Inflammatory macrophage treated with lipopolysaccharide for 4 hours (primary cell): ENCODE data around the gene FLT1.

Experiments
- DNase-seq: peaks from one replicate; pipeline ENCODE4 v3.0.0-alpha.2; 2020

The FLT1 gene

DNA sequence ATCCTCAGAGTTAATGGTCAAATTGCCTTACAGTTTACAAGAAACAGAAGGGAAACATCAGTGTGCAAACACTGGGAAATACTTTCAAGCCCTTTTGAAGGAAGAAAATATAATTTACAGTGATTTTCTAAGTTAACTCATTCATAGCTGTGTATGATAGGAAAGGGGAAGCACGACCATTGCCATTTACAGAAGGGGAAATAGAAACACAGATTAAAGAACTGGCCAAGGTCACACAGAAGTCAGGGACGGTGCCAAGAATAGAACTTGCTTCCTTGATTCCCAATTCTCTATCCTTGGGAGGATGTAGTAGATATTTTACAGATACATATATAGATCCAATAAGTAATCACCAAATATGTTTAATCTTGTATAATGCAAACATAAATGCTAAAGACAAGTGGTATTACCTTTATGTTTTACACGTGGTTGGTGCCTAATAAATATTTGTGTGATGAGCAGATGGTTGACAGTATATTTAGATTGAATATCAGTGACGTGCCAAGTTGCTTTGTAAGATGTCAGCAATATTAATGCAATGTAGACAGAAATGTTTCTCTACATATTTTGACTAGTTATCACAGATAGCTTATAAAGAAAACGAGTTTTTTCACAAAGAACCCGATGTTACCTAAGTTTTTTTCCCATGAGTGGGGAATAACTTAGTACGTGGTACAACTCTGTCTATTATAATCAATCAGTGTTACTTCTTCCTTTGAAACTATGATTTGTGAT is 73.1 kb downstream of the FLT1 start:
- DNase-seq = peak; percentile 71

GRCh38 chr13:28420704-28421103 is 74.2 kb downstream of the FLT1 start:
- no peak for DNase-seq

GRCh38 chr13:28415994-28416421 is 78.9 kb downstream of the FLT1 start:
- peak; percentile 69 for DNase-seq

DNA sequence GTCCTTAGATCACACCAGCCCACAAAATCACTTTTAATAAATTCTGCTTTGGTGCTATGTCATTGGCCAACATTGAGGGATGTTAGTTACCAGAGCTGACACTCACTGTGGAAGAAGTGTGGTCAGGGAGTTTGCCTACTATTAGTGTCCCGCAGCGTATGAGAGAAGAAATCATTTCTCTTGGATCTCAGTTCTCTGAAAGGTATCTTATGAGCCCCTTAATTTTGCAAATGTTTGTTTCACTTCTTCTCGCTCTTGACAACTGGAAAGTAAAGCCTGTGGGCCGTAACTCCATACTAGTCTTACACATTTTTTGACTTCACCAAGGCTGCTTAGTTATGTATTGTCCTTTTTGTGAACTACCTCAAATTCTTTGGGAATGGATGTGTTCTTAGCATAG is 80.9 kb downstream of the FLT1 start:
- no peak for DNase-seq

- DNase-seq = no peak
Observed at GRCh38 chr13:28412981-28413380, 81.9 kb downstream of the FLT1 start.

- DNase-seq = peak; percentile 43
Observed at GRCh38 chr13:28411831-28412353, 83.0 kb downstream of the FLT1 start.

DNA sequence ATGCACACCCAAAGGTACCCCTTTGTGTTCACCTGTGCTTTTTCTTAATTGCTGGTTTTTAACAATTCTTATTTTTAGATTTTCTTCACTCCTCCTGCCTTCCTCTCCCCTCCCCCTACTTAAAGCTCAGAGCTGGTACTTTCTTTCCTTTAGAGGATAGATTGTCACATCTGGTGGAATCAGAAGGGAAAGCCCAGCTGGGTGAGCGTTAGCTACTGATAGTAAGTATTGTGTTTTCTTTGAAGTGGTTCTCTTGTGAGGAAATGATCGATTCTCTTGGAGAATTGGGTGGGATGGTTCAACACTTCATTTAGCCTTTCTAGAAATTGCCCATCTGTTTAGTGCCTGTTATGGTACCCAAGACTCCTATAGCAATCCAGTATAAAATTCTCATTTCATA is 84.8 kb downstream of the FLT1 start:
- DNase-seq = no peak

- no peak for DNase-seq
Observed at GRCh38 chr13:28409648-28410047, 85.3 kb downstream of the FLT1 start.

GRCh38 chr13:28408863-28409262 is 86.1 kb downstream of the FLT1 start:
- no peak for DNase-seq

GRCh38 chr13:28408235-28408848 is 86.6 kb downstream of the FLT1 start:
- peak; percentile 55 for DNase-seq

- no peak for DNase-seq
Observed at GRCh38 chr13:28406733-28407266, 88.1 kb downstream of the FLT1 start.

GRCh38 chr13:28402057-28402381 is 92.9 kb downstream of the FLT1 start:
- no peak for DNase-seq

DNA sequence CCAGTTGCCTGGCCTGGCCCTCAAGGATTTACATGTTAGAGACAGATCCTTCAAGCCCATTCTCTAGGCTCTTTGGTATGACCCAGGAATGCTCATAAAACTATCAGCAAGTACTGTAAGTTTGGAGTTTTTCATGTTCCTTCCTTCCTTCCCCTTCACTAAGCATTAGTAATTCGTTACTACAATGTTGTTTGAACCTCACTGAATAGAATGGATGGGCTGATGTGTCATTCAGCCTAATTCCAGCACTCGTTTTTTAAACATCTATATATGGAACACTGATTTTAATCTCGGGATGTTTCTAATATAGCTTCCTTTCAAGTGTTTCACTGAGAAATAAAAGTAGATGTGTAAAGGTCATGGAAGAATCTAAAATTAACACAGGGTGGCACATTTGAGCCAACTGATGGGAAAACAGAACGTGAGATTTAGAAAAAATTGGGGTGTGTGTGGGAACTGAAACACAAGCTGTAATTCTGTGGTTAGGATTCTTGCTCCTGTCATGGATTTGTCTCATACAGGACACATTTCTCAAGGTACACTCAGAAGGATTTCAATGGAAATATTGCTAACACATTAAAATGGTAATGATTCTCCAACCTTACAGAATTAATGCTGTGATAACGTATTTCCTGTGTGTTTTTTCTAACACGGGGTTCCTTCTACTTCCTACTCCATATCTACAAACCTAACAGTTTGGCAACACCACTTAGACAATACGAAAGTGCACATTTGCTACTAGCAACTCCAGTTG is 93.4 kb downstream of the FLT1 start:
- DNase-seq = peak; percentile 96

DNA sequence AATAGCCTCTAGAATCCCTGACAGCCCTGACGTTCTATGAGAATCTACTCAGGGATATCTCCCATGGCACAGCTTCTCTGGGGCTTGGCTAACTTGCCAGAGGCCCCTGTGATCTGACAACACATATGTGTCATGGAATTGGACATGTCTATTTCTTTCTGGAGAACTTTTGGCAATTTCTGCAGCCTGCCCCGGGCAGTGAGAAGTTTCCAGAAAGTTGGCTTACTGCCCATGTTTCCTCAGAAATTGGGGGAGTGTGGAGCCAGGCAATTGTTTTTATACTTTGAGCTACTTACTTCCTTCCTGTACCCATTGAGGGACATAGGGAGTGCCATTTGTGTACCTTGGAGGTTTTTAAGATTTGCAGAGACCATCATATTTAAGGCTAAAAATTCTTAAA is 98.9 kb downstream of the FLT1 start:
- no peak for DNase-seq

DNA sequence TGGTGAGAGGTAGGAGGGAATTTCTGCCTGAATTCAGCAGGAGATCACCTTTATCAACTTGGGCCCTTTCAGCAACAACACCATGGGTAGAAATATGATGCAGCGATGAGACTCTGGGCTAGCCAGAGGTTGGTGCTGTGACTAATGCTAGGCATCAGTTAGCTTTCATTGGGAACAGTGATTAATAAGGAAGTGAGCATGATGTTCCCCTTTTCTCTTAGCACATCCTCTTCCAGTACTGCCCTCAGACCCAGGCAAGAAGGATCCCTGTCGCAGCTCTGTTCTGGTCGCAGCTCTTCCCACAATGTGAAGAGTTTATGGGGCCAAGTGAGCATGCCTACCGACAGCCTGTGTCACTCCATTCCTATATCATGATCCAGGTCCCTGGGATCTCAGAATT is 100.5 kb downstream of the FLT1 start:
- peak; percentile 89 for DNase-seq

- DNase-seq = peak; percentile 32
Observed at GRCh38 chr13:28392896-28393505, 101.9 kb downstream of the FLT1 start.

DNA sequence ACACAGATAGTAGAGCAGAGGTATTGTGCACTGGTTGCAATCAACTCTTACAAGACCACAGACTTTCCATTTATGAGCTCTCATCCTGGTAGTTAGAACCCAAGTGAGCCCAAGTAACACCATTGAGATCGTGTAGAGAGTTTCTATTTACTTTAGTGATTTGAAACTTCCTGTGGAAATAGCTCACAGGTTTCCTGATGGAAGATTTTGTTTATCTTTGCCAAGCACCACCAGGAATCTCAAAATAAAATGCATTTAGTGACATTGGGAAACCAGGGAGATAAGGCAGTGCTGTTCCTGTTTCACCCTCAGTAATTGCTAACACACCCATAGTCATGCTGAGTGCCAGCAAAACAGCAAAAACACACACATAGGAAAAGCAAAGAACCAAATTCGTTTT is 102.5 kb downstream of the FLT1 start:
- peak; percentile 16 for DNase-seq

DNA sequence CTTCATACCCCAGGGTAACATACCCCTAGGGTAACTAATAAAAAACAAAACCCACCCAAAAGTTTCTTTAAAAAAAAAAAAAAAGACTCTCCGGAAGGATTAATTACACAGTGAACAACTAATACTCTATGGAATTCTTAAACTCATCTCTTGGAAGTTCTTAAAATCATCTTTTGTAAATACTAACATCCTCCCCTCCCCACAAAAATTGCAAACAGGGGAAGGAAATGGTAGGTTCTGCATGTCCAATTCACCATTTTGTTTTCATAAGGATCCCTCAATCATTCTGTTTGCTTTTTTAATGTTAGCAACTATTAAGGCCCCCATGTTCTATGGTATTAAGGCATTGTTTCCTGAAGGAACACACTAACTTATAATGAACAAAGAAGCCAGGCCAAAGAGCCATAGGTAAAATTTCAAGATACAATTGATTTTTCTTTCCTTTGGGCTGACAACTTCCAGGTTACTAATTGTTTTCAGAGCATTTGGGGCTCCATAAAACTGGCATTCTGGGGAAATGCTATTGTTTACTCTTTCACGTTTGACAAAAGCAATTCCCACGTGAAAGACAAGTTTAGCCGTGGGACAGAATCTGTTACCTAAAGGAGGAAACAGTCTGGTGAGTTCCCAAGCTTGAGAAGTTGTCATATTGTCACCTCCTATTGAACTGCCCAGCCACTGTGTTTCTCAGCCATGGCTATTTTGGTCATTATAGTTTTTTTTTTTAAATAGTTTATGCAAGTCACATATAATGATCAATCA is 107.0 kb downstream of the FLT1 start:
- no peak for DNase-seq

DNA sequence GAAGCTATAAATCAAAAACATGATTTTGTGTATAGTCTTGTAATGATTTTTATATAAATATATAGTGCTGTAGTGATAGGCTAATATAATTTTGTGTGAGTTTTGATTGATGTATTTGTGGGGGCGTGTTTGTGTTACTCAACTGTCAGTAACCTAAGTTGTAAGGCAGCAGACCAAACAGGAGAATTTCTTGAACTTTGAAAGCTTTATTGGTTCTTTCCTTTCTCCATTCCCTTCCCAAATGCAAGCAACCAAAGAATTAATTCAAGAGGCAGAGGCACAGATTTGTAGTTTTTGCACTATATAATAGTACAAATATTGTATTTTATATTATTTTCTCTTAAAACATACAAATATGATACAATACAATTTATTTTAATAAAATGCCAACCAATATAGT is 109.6 kb downstream of the FLT1 start:
- no peak for DNase-seq

- DNase-seq = peak; percentile 33
Observed at GRCh38 chr13:28384789-28385188, 110.1 kb downstream of the FLT1 start.

DNA sequence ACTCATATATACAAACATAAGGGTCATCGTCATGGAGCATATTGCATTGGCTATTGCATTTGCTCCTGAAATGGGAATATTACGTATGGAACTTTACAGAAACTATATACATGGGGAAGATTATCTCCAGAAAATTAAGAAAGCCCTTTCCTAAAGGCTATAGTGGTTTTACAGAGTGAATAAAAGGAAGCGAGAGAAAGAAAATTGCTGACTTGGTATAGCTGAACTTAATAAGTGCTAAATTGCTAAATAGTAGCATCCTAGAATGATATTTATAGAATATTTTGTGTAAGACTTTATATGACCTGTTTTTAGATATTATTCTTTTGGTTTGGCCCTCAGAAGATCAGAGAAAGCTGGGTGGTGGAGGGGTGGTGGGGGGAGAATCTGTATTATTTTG is 114.6 kb downstream of the FLT1 start:
- DNase-seq = peak; percentile 15

DNA sequence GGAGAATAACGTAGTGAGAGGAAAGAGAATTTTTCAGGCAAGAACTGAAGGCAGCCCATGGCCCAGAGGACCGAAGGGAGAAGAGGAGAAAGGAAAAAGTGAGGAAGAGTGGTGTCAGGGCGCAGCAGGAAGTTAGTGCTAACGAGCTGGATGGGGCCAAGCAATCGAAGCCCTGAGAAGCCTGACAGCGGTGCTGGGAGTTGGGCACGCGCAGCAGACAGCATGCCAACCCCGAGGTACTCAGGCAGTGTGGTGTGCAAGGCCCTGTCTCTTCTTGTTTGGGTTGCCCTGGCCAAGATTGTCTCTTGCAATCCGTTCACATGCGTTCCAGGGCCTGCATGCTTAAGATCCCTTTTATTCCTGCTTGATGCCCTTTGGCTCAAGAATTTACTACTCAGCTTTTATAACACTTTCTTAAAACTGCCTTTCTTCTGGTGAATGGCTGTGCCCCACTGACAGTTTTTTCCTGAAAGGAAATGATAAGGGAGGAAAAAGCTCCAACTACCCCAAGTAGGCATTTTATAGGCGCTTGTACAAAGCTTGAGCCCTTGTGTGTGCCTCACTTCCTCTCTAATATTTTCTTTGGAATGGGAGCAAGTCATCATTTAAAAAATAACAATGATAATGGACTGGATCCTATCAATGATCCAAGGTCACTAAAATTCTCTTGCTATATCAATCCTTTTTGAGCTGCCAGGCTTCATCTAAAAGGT is 115.4 kb downstream of the FLT1 start:
- DNase-seq = no peak
